Activated T-cell treated with anti-CD3 and anti-CD28 coated beads, Interleukin-2, amount 50 U/mL, for 4 hours (primary cell): ENCODE results near the gene EPHA8. TPM values are rescaled to one million over a fixed set of nuclear protein-coding genes. Genes with fewer than 3 reads are reported as not detected.
A peak's percentile ranks its signal among the peaks of the same experiment; 100 is the strongest.

Experiments
- ATAC-seq, 2 donors: fragments of 200-7000 bp; cut with Tn5 transposase; one replicate each; pipeline ENCODE4 v1.10.0; 2021
- DNase-seq: peaks from one replicate; pipeline ENCODE4 v3.0.0-alpha.2; 2020
- H3K27me3 Mint-ChIP-seq: one replicate; pipeline ENCODE4 v1.8.0; 2021; ENCODE audit warnings: low read depth, mixed read lengths
- H3K36me3 Mint-ChIP-seq: one replicate; pipeline ENCODE4 v1.8.0; 2022; ENCODE audit warnings: mixed read lengths; ENCODE audit not compliant: insufficient read depth
- H3K4me1 Mint-ChIP-seq: one replicate; pipeline ENCODE4 v1.8.0; 2021; ENCODE audit warnings: low read depth, mixed read lengths
- H3K4me3 Mint-ChIP-seq: one replicate; pipeline ENCODE4 v1.8.0; 2021; ENCODE audit warnings: mild to moderate bottlenecking, moderate library complexity, mixed read lengths
- H3K9me3 Mint-ChIP-seq: one replicate; pipeline ENCODE4 v1.8.0; 2021; ENCODE audit warnings: mixed read lengths
- total RNA-seq, 3 donors: library from RNA; stranded (reverse); gene quantifications; one replicate each; pipeline ENCODE4 v1.2.1, GENCODE V29; 2021

EPHA8 gene
- total RNA-seq, 3 donors from 2014 or later: not detected

GRCh38 chr1:22638476-22639234 is 75.4 kb downstream of the EPHA8 start:
- no peaks in the 10 kb centered on the region for H3K36me3 Mint-ChIP-seq
- H3K4me3 Mint-ChIP-seq: no peak overlapping the region
- no peaks in the 10 kb centered on the region for H3K9me3 Mint-ChIP-seq
- no peak for ATAC-seq
- no peaks in the 10 kb centered on the region for H3K4me1 Mint-ChIP-seq
- no peak for DNase-seq
- H3K27me3 Mint-ChIP-seq: peaks cover 24% of the 10 kb centered on the region

GRCh38 chr1:22639286-22639685 is 76.0 kb downstream of the EPHA8 start:
- Mint-ChIP-seq H3K4me3 (no peak overlapping the region), H3K36me3 (no peaks in the 10 kb centered on the region), H3K9me3 (no peaks in the 10 kb centered on the region), H3K4me1 (no peaks in the 10 kb centered on the region), H3K27me3 (peaks cover 26% of the 10 kb centered on the region)
- DNase-seq (no peak), ATAC-seq (no peak)

- DNase-seq (no peak), ATAC-seq (no peak)
- H3K36me3 Mint-ChIP-seq: no peaks in the 10 kb centered on the region
- peaks cover 37% of the 10 kb centered on the region for H3K27me3 Mint-ChIP-seq
- H3K4me3 Mint-ChIP-seq: no peak overlapping the region
- no peaks in the 10 kb centered on the region for H3K9me3 Mint-ChIP-seq
- no peaks in the 10 kb centered on the region for H3K4me1 Mint-ChIP-seq
Observed at GRCh38 chr1:22641247-22641646, 78.0 kb downstream of the EPHA8 start.

- Mint-ChIP-seq H3K4me1 (no peaks in the 10 kb centered on the region), H3K4me3 (no peak overlapping the region), H3K27me3 (peaks cover 36% of the 10 kb centered on the region), H3K9me3 (no peaks in the 10 kb centered on the region), H3K36me3 (no peaks in the 10 kb centered on the region)
- ATAC-seq (peak; percentile 79 to 89), DNase-seq (peak; percentile 62)
Observed at GRCh38 chr1:22641906-22642636, 78.8 kb downstream of the EPHA8 start.

- Mint-ChIP-seq H3K4me1 (no peaks in the 10 kb centered on the region), H3K9me3 (no peaks in the 10 kb centered on the region), H3K36me3 (no peaks in the 10 kb centered on the region), H3K4me3 (no peak within 1 kb of the TSS), H3K27me3 (peaks cover 34% of the 10 kb centered on the region)
- ATAC-seq: no peak
- no peak for DNase-seq
Observed at GRCh38 chr1:22643381-22643780, 80.1 kb downstream of the EPHA8 start, which contains the start of gene C1QC. Gene C1QC (plus strand): TSS chr1:22643633. CDS start chr1:22644024, 391 bp downstream.

GRCh38 chr1:22643928-22644327 is 80.6 kb downstream of the EPHA8 start:
- Mint-ChIP-seq H3K4me3 (no peak overlapping the region), H3K27me3 (peaks cover 34% of the 10 kb centered on the region), H3K36me3 (no peaks in the 10 kb centered on the region), H3K9me3 (no peaks in the 10 kb centered on the region), H3K4me1 (no peaks in the 10 kb centered on the region)
- ATAC-seq (no peak), DNase-seq (no peak)

GRCh38 chr1:22645931-22646330 is 82.6 kb downstream of the EPHA8 start:
- Mint-ChIP-seq H3K4me1 (no peaks in the 10 kb centered on the region), H3K4me3 (no peak overlapping the region), H3K27me3 (peaks cover 31% of the 10 kb centered on the region), H3K36me3 (no peaks in the 10 kb centered on the region), H3K9me3 (no peaks in the 10 kb centered on the region)
- ATAC-seq (no peak), DNase-seq (no peak)

- ATAC-seq (no peak), DNase-seq (no peak)
- Mint-ChIP-seq H3K36me3 (no peaks in the 10 kb centered on the region), H3K27me3 (peaks cover 27% of the 10 kb centered on the region), H3K4me1 (no peaks in the 10 kb centered on the region), H3K4me3 (no peak overlapping the region), H3K9me3 (no peaks in the 10 kb centered on the region)
Observed at GRCh38 chr1:22646384-22646783, 83.1 kb downstream of the EPHA8 start.

GRCh38 chr1:22650089-22650693 is 86.9 kb downstream of the EPHA8 start:
- H3K27me3 Mint-ChIP-seq: peaks cover 17% of the 10 kb centered on the region
- ATAC-seq (no peak), DNase-seq (no peak)
- no peaks in the 10 kb centered on the region for H3K9me3 Mint-ChIP-seq
- no peaks in the 10 kb centered on the region for H3K36me3 Mint-ChIP-seq
- H3K4me3 Mint-ChIP-seq: no peak overlapping the region
- H3K4me1 Mint-ChIP-seq: no peaks in the 10 kb centered on the region

- Mint-ChIP-seq H3K36me3 (no peaks in the 10 kb centered on the region), H3K4me1 (no peaks in the 10 kb centered on the region), H3K27me3 (peaks cover 12% of the 10 kb centered on the region), H3K9me3 (no peaks in the 10 kb centered on the region), H3K4me3 (no peak overlapping the region)
- no peak for ATAC-seq
- no peak for DNase-seq
Observed at GRCh38 chr1:22651941-22652856, 88.9 kb downstream of the EPHA8 start.

GRCh38 chr1:22652881-22653316 is 89.6 kb downstream of the EPHA8 start, which contains the start of gene C1QB:
Gene C1QB (plus strand): TSS chr1:22653236. CDS start chr1:22659463, 6,227 bp downstream.
- ATAC-seq: no peak
- no peaks in the 10 kb centered on the region for H3K36me3 Mint-ChIP-seq
- H3K9me3 Mint-ChIP-seq: no peaks in the 10 kb centered on the region
- DNase-seq: no peak
- H3K27me3 Mint-ChIP-seq: peaks cover 12% of the 10 kb centered on the region
- no peaks in the 10 kb centered on the region for H3K4me1 Mint-ChIP-seq
- H3K4me3 Mint-ChIP-seq: no peak within 1 kb of the TSS
